ENCODE results near the gene UCK1.

GRCh38 chr9:131545786-131546335 lies 14.8 kb upstream of the UCK1 start:
- TF ChIP-seq CTCF (IDR thresholded peaks at IDR 0.05) (no peak), POLR2A (IDR thresholded peaks at IDR 0.05) (no peak)
